Measurements from ENCODE around the gene CDCA4.

The CDCA4 gene

GRCh38 chr14:104993808-104994591, 26.9 kb downstream of the CDCA4 start:
- no peak for DNase-seq (ENCODE audit: low read depth)
- TF ChIP-seq, protein P1, sequence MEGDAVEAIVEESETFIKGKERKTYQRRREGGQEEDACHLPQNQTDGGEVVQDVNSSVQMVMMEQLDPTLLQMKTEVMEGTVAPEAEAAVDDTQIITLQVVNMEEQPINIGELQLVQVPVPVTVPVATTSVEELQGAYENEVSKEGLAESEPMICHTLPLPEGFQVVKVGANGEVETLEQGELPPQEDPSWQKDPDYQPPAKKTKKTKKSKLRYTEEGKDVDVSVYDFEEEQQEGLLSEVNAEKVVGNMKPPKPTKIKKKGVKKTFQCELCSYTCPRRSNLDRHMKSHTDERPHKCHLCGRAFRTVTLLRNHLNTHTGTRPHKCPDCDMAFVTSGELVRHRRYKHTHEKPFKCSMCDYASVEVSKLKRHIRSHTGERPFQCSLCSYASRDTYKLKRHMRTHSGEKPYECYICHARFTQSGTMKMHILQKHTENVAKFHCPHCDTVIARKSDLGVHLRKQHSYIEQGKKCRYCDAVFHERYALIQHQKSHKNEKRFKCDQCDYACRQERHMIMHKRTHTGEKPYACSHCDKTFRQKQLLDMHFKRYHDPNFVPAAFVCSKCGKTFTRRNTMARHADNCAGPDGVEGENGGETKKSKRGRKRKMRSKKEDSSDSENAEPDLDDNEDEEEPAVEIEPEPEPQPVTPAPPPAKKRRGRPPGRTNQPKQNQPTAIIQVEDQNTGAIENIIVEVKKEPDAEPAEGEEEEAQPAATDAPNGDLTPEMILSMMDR (IDR thresholded peaks at IDR 0.05; ENCODE audit: control insufficient read depth, extremely low read depth, insufficient read depth), result no peak
- H3K4me3 ChIP-seq (ENCODE audit: low read depth, low read length), result no peak overlapping the region

- H3K4me3 ChIP-seq (ENCODE audit: low read depth, low read length), result no peak overlapping the region
- DNase-seq (ENCODE audit: low read depth), result no peak
- TF ChIP-seq, protein P1 (IDR thresholded peaks at IDR 0.05; ENCODE audit: control insufficient read depth, extremely low read depth, insufficient read depth), result no peak
Measured at GRCh38 chr14:104993306-104993705, 27.6 kb downstream of the CDCA4 start.

GRCh38 chr14:104992501-104992900, 28.4 kb downstream of the CDCA4 start:
- DNase-seq (ENCODE audit: low read depth), result no peak
- TF ChIP-seq, protein P1 (IDR thresholded peaks at IDR 0.05; ENCODE audit: control insufficient read depth, extremely low read depth, insufficient read depth), result no peak
- no peak overlapping the region for H3K4me3 ChIP-seq (ENCODE audit: low read depth, low read length)

DNA sequence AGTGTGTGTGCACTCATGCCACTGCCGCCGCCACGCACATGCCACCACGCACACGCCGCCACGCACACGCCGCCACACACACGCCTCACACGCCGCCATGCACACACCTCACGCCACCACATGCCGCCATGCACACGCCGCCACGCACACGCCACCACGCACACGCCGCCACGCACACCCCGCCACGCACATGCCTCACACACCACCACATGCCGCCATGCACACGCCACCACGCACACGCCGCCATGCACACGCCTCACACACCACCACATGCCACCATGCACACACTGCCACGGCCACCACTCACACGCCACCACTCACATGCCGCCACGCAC, 29.0 kb downstream of the CDCA4 start:
- TF ChIP-seq, protein P1 (IDR thresholded peaks at IDR 0.05; ENCODE audit: control insufficient read depth, extremely low read depth, insufficient read depth), result no peak
- H3K4me3 ChIP-seq (ENCODE audit: low read depth, low read length), result no peak overlapping the region
- no peak for DNase-seq (ENCODE audit: low read depth)

GRCh38 chr14:104989951-104990303, 31.0 kb downstream of the CDCA4 start:
- no peak for DNase-seq (ENCODE audit: low read depth)
- no peak overlapping the region for H3K4me3 ChIP-seq (ENCODE audit: low read depth, low read length)
- TF ChIP-seq, protein P1 (IDR thresholded peaks at IDR 0.05; ENCODE audit: control insufficient read depth, extremely low read depth, insufficient read depth), result no peak

- TF ChIP-seq, protein P1 (IDR thresholded peaks at IDR 0.05; ENCODE audit: control insufficient read depth, extremely low read depth, insufficient read depth), result no peak
- H3K4me3 ChIP-seq (ENCODE audit: low read depth, low read length), result no peak overlapping the region
- DNase-seq (ENCODE audit: low read depth), result no peak
Measured at GRCh38 chr14:104989236-104989950, 31.5 kb downstream of the CDCA4 start.

Data from LNCaP clone FGC (cell line).